DMS53 (cell line): ENCODE data around the gene TCP11.

Experiments used
- DNase-seq: peaks from one replicate; lab custom pipeline; 2025; lab: John Stamatoyannopoulos, UW

Gene TCP11

DNA sequence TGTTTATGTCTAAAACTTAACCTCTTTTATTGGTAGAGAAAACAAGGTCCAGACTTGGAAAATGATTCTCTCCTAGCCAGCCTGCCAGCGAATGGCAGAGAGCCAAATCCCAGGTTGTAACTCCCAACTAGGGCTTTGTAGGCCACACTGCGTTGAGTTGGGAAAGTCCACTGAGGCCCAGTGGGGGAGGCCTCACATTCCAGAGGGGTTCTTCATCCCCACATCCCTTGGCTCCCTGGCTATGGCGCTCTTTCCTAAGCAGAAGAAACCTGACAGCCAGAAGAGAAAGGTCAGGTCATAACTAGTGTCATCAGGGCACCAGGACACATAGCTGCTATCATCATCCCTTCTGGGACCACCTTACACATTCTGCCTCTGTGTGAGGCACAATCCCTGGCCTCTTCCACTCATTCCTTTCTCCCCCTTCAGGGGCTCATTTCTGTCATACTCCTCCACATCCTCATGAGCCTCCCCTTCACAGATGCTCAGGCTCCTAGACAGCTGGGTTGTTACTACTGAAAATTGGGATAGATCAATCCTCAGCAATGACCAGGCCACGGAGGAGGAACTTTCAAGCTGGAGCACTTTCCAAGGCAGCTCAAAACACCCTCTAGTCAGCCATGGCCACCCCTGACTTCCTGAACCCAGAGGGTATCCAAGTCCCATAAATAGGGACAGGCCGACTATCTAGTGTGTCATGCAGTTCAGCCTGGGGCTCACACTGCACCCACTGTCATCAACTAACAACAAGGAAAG is 48.6 kb downstream of the TCP11 start:
- no peak for DNase-seq

DNA sequence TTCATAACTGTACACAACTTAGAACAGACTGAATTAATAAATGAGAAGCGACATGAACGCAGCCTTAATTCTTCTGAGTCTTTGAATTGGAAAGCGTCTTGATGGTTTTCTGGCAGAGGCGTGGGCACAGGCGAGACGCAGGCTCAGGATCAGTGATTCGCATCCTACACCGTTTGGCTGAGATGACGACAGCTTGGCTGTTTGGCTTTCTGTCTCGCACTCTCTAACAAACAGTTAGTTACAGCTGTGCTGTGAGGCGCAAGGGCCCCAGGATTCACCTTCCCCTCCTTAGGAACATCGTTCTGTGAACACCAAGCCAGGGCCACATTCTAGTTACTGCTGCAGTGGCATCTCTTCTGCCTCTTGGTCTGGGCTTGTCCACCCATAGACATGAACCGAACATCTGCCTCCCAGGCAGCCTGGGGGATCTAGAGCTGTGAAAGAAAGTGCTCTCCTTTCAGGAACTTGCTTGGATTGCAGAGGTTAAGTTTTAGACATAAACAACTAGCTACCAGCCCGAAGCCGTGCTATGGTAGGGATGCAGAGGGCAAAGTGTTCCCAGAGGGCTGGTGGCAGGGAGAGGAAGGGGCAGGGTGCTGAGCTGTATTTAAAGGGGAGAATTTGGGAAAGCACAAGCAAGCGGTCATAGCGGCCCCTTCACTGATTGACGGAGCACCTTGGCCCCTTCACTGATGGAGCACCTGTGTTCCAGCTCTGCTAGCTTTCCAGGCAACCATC is 49.6 kb downstream of the TCP11 start:
- DNase-seq = no peak

DNA sequence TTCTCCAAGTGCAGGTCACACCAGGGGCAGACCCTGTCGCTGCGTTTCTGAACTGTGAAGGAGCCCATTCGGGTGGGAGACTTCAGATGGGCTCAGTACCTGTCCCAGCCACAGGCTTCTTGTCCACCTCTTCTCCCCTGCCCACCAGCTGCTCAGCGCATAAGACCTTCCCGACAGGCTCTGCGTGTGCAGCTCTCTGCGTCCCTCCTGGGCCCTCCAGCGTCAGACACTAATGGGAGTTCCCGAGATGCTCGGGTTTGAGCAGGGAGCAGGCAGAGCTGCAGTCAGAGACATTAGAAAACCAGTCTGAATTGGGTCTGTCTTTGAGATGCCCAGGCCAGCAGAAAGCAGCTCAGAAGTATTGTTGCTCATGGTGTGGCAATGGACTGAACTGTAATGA is 50.4 kb downstream of the TCP11 start:
- no peak for DNase-seq

- no peak for DNase-seq
These were observed 51.1 kb downstream of the TCP11 start for GRCh38 chr6:35089935-35090505.

DNA sequence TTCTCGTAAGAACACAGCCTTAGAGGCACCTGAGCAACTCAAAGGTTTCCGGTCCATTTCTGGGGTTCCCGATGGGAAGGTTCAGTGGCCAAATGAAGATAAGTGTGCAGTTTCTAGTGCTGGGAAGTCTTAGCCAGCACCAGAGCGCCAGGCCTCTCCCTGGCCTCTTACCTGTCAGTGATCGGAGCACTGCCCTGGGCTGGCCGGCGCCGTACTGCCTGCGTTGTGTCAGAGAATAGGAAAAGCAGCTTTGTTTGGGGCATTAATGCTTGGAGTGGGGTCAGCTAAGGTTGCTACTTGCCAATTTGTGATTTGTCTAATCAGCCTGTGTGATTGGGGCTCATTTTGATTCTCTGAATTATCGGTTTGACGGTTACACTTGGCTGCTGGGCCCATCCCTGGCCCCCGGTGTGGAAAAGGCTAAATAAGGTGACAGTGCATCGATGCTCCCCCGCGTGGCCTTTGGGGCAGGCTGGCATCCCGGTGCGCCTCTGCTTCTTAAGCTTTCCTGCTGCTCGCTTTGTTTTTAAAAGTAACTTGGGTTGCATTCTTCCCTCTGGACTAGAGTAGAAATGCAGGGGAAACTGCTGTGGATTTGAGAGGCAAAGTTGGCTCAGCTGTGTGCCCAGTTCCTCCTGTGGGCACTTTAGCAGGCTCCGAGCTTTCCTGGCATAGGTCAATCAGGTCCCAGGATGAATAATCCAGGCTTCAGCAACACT is 51.8 kb downstream of the TCP11 start:
- DNase-seq = no peak

DNA sequence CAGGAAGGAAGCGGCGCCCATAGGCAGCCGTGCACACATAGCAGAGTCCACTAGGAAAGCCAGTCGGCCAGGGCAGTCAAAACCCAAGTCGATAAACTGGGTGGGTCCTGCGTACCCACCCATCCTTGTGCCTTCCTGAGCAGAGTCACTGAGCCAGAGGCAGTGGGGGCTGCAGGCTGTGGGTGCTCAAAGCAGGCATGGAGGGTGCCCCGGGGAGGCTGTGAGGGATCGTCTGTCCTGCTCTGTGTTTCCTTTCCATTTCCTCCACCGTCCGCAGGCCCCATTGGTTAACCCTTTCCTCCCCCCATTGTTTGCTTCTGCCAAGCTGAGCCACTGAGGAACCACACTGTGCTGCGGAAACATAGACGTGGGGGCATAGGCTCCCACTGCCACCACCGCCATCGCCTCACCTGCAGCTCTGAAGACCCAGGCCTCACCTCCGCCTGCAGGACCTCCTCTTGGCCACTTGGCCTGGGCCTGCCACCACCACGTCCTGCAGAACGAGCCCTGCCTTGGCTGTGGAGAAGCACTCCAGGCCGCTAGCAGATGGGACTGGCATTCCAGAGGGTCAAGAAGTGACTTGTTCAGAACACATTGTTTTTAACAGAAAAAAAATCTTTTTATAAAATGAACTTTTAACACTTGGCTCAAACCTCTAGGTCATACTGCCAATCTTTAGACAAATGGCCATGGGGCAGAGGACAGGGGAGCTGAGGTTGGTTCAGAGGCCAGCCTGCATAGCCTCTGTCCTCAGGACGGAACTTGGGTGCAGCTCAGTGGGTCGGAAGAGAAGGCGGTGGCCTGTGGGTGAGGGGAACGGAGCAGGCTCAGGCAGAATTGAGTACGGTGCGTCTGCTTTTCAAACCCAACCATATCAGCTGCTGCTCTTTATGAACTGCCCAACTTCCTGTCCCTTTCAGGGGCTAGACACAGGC is 52.6 kb downstream of the TCP11 start:
- no peak for DNase-seq

DNA sequence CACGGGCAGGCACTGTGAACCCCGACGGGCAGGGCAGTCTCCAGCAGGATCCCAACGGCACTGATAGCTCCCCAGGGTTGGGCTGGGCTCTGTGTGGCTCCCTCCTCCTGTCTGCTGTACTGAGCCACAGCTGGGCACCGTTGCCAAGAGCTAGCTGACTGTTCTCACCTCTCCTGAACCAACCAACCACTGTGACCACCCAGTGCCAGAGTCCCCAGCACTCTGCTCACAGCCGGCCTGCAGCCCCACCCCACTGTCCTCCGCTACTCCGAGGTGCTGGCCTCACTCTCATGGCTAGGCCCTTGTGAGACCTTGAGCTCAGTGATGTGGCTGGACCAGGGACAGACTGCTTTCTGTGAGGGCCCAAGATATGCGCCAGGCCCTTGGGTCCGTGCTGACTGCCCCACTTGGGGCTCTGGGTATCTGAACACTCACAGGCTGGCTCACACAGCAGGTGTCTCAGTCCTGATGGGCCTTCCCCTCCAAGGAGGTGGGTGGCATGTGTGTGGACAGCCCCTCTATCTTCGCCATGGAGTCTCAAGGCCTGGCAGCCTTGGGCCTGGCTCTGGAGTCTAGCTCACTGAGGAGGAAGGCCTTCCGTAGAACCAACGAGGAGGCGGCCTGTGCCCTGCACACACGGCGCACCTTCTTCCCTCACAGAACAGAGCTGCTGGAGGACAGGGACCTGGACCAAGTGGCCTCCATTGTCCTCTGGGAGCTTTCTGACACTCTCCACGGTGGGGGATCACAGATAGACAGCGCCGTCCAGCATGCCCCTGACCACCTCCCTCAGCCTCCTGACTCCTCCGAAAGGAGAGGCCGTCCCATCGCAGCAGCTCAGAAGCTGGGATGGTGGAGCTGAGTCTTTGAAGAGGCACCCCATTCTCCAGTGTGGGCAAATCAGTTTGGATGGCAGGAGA is 53.5 kb downstream of the TCP11 start:
- DNase-seq = no peak

DNA sequence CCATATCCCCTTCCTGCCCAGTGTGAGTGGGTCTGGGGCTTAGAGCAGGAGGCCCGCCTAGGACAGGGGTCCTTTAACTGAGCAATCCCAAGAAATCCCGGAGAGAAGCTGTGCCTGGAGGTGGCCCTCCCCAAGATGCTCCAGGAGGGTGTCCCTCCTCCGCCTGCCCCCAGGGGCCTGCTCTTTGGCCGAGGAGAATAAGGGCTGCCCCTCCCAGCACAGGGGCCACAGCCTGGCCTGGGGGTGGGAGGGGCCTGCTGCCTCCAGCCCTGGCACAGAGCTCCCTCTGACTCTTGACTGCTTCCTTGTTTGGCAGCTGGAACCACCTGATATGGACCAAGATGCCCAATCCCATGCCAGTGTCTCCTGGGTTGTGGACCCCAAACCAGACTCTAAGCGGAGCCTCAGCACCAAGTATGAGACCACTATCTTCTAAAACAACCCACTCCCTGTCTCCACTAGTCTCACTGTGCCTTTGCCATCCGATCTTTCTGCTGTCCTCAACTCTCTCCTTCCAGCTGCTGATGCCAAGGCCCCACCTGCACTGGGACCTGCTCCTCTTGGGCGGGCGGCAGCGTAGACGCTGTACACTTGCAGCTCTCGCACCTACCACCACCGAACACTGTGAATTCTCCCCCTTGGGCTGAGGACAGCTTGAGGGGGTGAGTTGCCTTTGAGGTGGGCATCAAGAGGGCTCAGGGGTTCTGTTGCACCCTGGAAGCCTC is 54.3 kb downstream of the TCP11 start:
- no peak for DNase-seq

- DNase-seq = no peak
These were observed 54.9 kb downstream of the TCP11 start for GRCh38 chr6:35086282-35086632.

DNA sequence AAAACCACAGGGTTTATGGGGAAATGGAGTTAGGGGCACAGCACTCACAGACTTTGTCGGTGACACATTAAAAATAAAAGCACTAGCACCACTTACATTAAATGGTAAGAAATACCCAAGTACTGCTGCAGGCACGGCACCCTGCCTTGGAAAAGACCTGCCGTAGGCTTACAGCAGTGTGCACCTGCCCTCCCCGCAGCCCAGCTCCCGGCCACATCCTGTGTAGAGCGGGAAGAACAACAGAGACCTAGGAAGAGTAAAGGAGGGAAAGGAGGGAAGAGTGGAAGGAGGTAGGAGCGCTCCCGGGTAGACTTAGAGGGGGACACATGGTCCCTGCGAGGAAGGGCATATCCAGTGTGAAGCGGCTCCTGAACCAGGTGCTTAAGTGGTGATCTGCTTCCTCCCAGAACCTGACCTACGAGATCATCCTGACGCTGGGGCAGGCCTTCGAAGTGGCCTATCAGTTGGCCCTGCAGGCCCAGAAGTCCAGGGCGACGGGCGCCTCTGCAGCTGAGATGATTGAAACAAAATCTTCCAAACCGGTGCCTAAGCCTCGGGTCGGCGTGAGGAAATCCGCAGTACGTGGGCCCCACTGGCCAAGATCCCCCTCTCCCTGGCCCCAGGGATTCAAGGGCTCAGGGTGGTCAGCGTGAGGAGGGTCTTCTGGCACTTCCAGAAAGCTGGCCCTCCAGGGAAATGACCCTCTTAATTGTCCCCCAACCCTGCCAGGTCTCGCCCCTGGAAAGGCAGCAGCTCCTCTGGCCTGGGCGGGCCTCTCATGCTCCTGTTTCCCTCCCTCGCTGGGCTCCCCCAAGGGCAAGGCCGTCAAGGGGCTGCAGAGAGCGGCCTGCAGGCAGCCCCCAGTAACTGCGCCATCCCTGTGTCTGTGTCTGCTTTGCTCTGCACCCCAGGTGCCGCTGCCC is 55.5 kb downstream of the TCP11 start:
- no peak for DNase-seq

DNA sequence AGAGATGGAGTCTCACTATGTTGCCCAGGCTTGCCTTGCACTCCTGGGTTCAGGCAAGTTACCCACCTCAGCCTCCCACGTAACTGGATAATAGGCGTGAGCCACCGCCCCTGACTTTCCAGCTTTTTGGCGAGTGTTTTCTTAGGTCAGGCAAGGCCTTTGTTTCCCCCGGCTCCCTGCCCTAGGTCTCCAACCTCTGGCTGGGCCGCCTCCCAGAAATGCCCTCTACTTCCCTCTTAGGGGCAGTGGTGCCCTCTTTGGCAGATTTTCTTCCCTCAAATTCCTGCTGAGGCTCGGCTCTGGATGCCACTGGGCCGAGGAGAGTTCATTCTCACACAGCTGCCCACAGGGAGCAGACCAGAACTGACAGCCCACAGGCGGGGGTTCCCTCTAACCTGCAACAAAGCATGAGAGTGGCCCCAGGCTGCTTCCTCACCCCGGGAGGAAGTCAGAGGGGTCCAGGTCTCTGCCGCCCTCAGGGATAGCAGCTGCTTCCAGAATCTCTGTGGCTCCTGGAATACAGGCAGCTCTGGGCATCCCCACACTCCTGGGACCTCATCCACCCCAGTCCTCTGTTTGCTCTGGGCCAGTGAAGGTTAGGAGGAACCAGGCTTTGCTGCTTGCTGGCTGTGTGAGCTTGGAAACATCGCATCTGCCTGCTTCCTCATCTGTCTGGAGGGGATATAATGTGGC is 56.5 kb downstream of the TCP11 start:
- no peak for DNase-seq

GRCh38 chr6:35084041-35084491 is 57.1 kb downstream of the TCP11 start:
- DNase-seq = no peak

GRCh38 chr6:35083507-35083906 is 57.6 kb downstream of the TCP11 start:
- DNase-seq = no peak

DNA sequence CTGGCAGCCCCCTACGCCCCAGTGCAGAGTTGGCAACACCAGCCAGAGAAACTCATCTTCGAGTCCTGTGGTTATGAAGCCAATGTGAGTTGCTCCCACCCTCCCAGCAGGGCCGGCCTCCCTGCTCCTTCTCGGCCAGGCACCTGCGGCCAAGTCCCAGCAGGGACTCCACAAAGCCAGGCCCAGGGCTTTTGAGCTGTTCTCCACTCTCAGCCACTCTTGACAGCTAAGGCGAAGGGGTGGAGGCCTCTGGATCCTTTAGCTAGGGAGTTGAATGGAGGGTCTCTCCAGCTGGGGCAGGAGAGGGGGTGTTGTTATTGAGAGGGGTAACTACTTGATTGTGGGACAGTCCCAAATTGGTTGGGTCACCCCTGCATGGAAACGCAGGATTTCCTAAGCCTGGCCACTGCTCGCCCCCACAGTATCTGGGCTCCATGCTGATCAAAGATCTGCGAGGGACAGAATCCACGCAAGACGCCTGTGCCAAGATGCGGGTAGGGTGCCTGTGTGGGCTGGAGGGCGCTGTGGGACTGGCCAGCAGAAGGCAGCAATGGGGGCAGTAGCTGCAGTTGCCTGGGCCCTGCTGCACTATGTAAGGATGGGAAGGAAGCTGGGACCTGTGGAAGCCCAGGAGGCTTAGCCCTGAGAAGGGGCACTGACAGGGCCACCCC is 58.3 kb downstream of the TCP11 start:
- DNase-seq = no peak

DNA sequence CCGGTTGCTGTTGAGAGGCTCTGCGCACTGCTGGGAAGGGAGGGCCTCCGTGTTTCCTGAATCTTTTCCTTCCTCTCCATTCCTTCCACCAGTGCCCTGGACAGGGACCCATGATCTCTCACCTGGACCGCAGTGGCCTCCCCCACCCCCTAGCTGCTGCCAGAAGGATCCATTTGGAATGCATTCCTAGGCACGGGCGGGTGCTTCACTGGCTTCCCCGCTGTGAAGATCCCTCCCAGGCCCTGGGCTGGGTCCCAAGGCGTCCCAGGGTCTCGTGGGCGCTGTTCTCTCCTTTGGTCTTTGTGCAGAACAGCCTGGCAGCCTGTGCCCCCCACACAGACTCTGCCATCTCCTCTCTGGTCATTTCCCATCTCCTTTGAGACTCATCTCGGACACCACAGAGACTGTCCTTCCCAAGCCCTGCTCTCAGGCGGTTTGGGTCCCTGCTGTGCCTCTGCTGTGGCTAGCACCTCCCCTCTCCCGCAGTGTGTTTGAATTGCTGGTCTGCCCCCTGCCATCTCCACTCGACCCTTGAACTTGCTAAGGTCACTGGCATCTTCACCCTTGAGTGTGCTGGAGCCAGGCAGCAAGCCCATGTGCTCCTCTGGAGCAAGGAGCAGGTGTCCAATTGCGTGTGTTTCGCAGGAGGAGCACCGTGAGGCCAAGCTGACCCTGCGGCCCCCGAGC is 59.0 kb downstream of the TCP11 start:
- no peak for DNase-seq

DNA sequence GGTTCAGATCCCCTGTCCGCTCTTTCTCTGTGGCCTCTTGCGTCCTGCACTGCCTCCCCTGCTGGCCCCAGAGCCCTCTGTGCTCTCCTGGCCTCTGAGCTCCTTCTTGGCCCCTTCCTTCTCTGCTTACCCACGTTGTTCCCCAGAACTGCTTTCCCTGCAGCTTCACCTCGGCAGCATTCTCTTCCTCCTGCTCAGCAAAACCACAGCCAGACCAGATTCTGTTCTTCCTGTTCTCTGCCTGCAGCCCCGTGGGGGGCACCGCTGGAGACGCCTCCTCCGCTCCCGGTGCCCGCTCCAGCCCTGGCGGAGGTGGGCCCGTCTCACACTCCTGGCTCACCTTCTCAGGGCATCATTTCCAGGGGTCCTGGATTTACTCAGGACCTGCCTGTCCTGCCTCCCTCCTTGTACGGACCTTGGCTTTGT is 59.7 kb downstream of the TCP11 start:
- no peak for DNase-seq
